Effector memory CD8-positive, alpha-beta T cell (primary cell): ENCODE results near the gene IL20RA.
A peak's percentile ranks its signal among the peaks of the same experiment; 100 is the strongest.
"Not testable (repeated sequence)": the region's sequence is repeated elsewhere in the genome, so short reads cannot be mapped to it uniquely, and the experiment has no call there.

Source experiments
- ATAC-seq: fragments of 150-1000 bp; cut with Tn5 transposase; replicated peaks from 2 replicates; pipeline ENCODE4 v1.10.0; 2021; ENCODE audit warnings: mild to moderate bottlenecking, moderate library complexity
- DNase-seq, 3 experiments: peaks; one replicate each; pipeline ENCODE4 v3.0.0; 2021
- H3K27ac Mint-ChIP-seq, 2 donors: one replicate each; pipeline ENCODE4 v1.8.0; 2022; ENCODE audit warnings: mild to moderate bottlenecking in 2 of 2, mixed read lengths in 2 of 2, moderate library complexity in 2 of 2
- H3K27me3 Mint-ChIP-seq, 2 donors: one replicate each; pipeline ENCODE4 v1.8.0; 2022; ENCODE audit warnings: mixed read lengths in 2 of 2
- H3K36me3 Mint-ChIP-seq: one replicate; pipeline ENCODE4 v1.8.0; 2022; ENCODE audit warnings: mild to moderate bottlenecking, moderate library complexity, mixed read lengths; ENCODE audit not compliant: insufficient read depth
- H3K4me1 Mint-ChIP-seq, 2 donors: one replicate each; pipeline ENCODE4 v1.8.0; 2022; ENCODE audit warnings: low read depth in 2 of 2, mixed read lengths in 2 of 2
- H3K4me3 Mint-ChIP-seq, 2 donors: one replicate each; pipeline ENCODE4 v1.8.0; 2022; ENCODE audit warnings: mild to moderate bottlenecking in 2 of 2, mixed read lengths in 2 of 2, moderate library complexity in 2 of 2
- H3K9me3 Mint-ChIP-seq, 2 donors: one replicate each; pipeline ENCODE4 v1.8.0; 2022; ENCODE audit warnings: mixed read lengths in 2 of 2

The IL20RA gene

GRCh38 chr6:136969433-136969832 lies 75.3 kb downstream of the IL20RA start:
- Mint-ChIP-seq H3K4me3 (no peak overlapping the region), H3K4me1 (no peaks in the 10 kb centered on the region), H3K36me3 (no peaks in the 10 kb centered on the region), H3K9me3 (no peaks in the 10 kb centered on the region), H3K27me3 (peaks cover 46 to 56% of the 10 kb centered on the region in 2 donors), H3K27ac (no peak overlapping the region)
- no peak for ATAC-seq
- DNase-seq, result no peak

GRCh38 chr6:136968837-136969236 lies 75.9 kb downstream of the IL20RA start:
- H3K9me3 Mint-ChIP-seq, result no peaks in the 10 kb centered on the region
- ATAC-seq (no peak), DNase-seq (no peak)
- no peak overlapping the region for H3K27ac Mint-ChIP-seq
- H3K27me3 Mint-ChIP-seq, result peaks cover 51 to 56% of the 10 kb centered on the region in 2 donors
- H3K4me1 Mint-ChIP-seq, result no peaks in the 10 kb centered on the region
- no peaks in the 10 kb centered on the region for H3K36me3 Mint-ChIP-seq
- no peak overlapping the region for H3K4me3 Mint-ChIP-seq

GRCh38 chr6:136967876-136968752 lies 76.7 kb downstream of the IL20RA start:
- Mint-ChIP-seq H3K9me3 (no peaks in the 10 kb centered on the region), H3K27me3 (peaks cover 47 to 56% of the 10 kb centered on the region in 2 donors), H3K27ac (no peak overlapping the region), H3K36me3 (no peaks in the 10 kb centered on the region), H3K4me1 (no peaks in the 10 kb centered on the region), H3K4me3 (no peak overlapping the region)
- ATAC-seq (peak; percentile 96), DNase-seq (peak; percentile 60 to 63 (median 63))

- no peaks in the 10 kb centered on the region for H3K4me1 Mint-ChIP-seq
- H3K36me3 Mint-ChIP-seq, result no peaks in the 10 kb centered on the region
- H3K27me3 Mint-ChIP-seq, result peaks cover 49% of the 10 kb centered on the region in 2 donors
- no peak overlapping the region for H3K4me3 Mint-ChIP-seq
- ATAC-seq (no peak), DNase-seq (no peak)
- H3K9me3 Mint-ChIP-seq, result no peaks in the 10 kb centered on the region
- no peak overlapping the region for H3K27ac Mint-ChIP-seq
These were observed 80.4 kb downstream of the IL20RA start for GRCh38 chr6:136964398-136964797.

GRCh38 chr6:136963259-136963658 lies 81.5 kb downstream of the IL20RA start:
- no peaks in the 10 kb centered on the region for H3K9me3 Mint-ChIP-seq
- H3K4me3 Mint-ChIP-seq, result no peak overlapping the region
- H3K27ac Mint-ChIP-seq, result no peak overlapping the region
- DNase-seq (no peak), ATAC-seq (no peak)
- H3K36me3 Mint-ChIP-seq, result no peaks in the 10 kb centered on the region
- peaks cover 49 to 52% of the 10 kb centered on the region in 2 donors for H3K27me3 Mint-ChIP-seq
- no peaks in the 10 kb centered on the region for H3K4me1 Mint-ChIP-seq

GRCh38 chr6:136962661-136963060 lies 82.1 kb downstream of the IL20RA start:
- no peaks in the 10 kb centered on the region for H3K36me3 Mint-ChIP-seq
- no peaks in the 10 kb centered on the region for H3K4me1 Mint-ChIP-seq
- H3K4me3 Mint-ChIP-seq, result no peak overlapping the region
- no peak overlapping the region for H3K27ac Mint-ChIP-seq
- H3K27me3 Mint-ChIP-seq, result peaks cover 47 to 50% of the 10 kb centered on the region in 2 donors
- DNase-seq, result no peak
- no peaks in the 10 kb centered on the region for H3K9me3 Mint-ChIP-seq
- no peak for ATAC-seq

GRCh38 chr6:136961848-136962247 lies 82.9 kb downstream of the IL20RA start:
- DNase-seq (no peak), ATAC-seq (no peak)
- H3K27me3 Mint-ChIP-seq, result peaks cover 46 to 48% of the 10 kb centered on the region in 2 donors
- H3K36me3 Mint-ChIP-seq, result no peaks in the 10 kb centered on the region
- peaks cover 2 to 4% of the 10 kb centered on the region in 2 donors for H3K4me1 Mint-ChIP-seq
- H3K27ac Mint-ChIP-seq, result no peak overlapping the region
- H3K9me3 Mint-ChIP-seq, result no peaks in the 10 kb centered on the region
- H3K4me3 Mint-ChIP-seq, result no peak overlapping the region

- Mint-ChIP-seq H3K9me3 (no peaks in the 10 kb centered on the region), H3K27ac (no peak overlapping the region)
These were observed 84.0 kb downstream of the IL20RA start for GRCh38 chr6:136960781-136961180.

GRCh38 chr6:136959935-136960334 lies 84.8 kb downstream of the IL20RA start:
- H3K36me3 Mint-ChIP-seq, H3K4me1 Mint-ChIP-seq, DNase-seq, ATAC-seq, H3K27ac Mint-ChIP-seq, H3K4me3 Mint-ChIP-seq, H3K9me3 Mint-ChIP-seq: not testable (repeated sequence)
- H3K27me3 Mint-ChIP-seq, result peaks cover 44 to 45% of the 10 kb centered on the region in 2 donors

More at GRCh38 chr6:136960781-136961180, 84.0 kb downstream of the IL20RA start:
- DNase-seq (no peak), ATAC-seq (no peak)
- Mint-ChIP-seq H3K4me3 (no peak overlapping the region), H3K36me3 (no peaks in the 10 kb centered on the region), H3K27me3 (peaks cover 38 to 40% of the 10 kb centered on the region in 2 donors), H3K4me1 (peaks cover 2 to 4% of the 10 kb centered on the region in 2 donors)

- H3K9me3 Mint-ChIP-seq, result no peaks in the 10 kb centered on the region
- ATAC-seq, result no peak
- H3K4me3 Mint-ChIP-seq, result no peak overlapping the region
These were observed 85.3 kb downstream of the IL20RA start for GRCh38 chr6:136959471-136959891.

GRCh38 chr6:136958168-136958567 lies 86.6 kb downstream of the IL20RA start:
- Mint-ChIP-seq H3K27me3 (peaks cover 45 to 53% of the 10 kb centered on the region in 2 donors), H3K27ac (no peak overlapping the region), H3K4me1 (peaks cover 2 to 5% of the 10 kb centered on the region in 2 donors), H3K36me3 (no peaks in the 10 kb centered on the region), H3K4me3 (no peak overlapping the region), H3K9me3 (no peaks in the 10 kb centered on the region)
- DNase-seq (no peak), ATAC-seq (no peak)

More at GRCh38 chr6:136959471-136959891, 85.3 kb downstream of the IL20RA start:
- DNase-seq, result no peak
- peaks cover 2 to 4% of the 10 kb centered on the region in 2 donors for H3K4me1 Mint-ChIP-seq
- H3K27ac Mint-ChIP-seq, result no peak overlapping the region
- H3K27me3 Mint-ChIP-seq, result peaks cover 47 to 50% of the 10 kb centered on the region in 2 donors
- no peaks in the 10 kb centered on the region for H3K36me3 Mint-ChIP-seq

- Mint-ChIP-seq H3K27ac (no peak overlapping the region), H3K36me3 (no peaks in the 10 kb centered on the region), H3K27me3 (peaks cover 53 to 57% of the 10 kb centered on the region in 2 donors), H3K9me3 (no peaks in the 10 kb centered on the region), H3K4me3 (no peak overlapping the region), H3K4me1 (peaks cover 2 to 12% of the 10 kb centered on the region in 2 donors)
- DNase-seq, result no peak
- peak; percentile 29 for ATAC-seq
These were observed 87.9 kb downstream of the IL20RA start for GRCh38 chr6:136956590-136957544.

GRCh38 chr6:136955123-136955522 lies 89.6 kb downstream of the IL20RA start:
- H3K4me3 Mint-ChIP-seq, result no peak overlapping the region
- no peak overlapping the region for H3K27ac Mint-ChIP-seq
- H3K36me3 Mint-ChIP-seq, result no peaks in the 10 kb centered on the region
- peaks cover 53 to 55% of the 10 kb centered on the region in 2 donors for H3K27me3 Mint-ChIP-seq
- ATAC-seq (no peak), DNase-seq (no peak)
- H3K9me3 Mint-ChIP-seq, result no peaks in the 10 kb centered on the region
- peaks cover 2 to 12% of the 10 kb centered on the region in 2 donors for H3K4me1 Mint-ChIP-seq
